ENCODE measurements around the gene PKN1.
A peak's percentile ranks its signal among the peaks of the same experiment; 100 is the strongest.

The PKN1 gene

DNA sequence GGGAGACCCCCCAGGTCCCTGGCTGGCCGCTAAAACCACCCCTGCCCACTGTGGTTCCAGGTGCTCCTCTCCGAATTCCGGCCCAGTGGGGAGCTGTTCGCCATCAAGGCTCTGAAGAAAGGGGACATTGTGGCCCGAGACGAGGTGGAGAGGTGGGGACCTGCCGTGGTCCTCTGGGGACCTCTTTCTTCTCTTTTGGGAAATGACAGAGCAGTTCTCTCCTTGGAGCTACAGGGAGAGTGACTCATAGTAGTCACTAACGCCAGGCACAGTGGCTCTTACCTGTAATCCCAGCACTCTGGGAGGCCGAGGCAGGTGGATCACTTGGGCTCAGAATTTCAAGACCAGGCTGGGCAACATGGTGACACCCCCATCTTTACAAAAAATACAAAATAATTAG is 34.7 kb downstream of the PKN1 start:
- no peak for DNase-seq

DNA sequence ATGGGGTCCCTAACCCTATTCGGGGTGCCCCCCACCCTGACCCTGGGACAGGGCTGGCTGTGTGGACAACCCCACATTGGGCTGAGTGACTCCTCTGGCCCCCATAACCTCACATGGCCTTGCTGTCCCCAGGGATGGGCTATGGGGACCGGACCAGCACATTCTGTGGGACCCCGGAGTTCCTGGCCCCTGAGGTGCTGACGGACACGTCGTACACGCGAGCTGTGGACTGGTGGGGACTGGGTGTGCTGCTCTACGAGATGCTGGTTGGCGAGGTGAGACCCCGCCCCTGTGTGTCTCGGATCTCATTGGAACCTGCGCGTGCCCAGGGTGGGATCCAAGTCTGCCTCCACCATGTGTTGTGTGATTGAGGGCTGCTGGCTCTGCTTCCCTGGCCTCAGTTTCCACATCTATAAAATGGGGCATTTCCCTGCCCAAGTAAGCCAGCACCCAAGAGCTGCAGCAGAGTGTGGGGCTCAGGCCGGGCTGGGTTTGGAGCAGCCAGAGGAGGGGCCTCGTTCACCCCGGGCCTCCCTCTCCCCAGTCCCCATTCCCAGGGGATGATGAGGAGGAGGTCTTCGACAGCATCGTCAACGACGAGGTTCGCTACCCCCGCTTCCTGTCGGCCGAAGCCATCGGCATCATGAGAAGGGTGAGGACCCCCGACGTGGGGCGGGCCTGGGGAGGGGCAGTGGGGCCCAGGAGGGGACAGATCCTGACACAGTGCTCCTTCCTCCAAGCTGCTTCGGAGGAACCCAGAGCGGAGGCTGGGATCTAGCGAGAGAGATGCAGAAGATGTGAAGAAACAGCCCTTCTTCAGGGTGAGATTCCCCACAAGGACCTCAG is 37.1 kb downstream of the PKN1 start:
- DNase-seq = no peak

DNA sequence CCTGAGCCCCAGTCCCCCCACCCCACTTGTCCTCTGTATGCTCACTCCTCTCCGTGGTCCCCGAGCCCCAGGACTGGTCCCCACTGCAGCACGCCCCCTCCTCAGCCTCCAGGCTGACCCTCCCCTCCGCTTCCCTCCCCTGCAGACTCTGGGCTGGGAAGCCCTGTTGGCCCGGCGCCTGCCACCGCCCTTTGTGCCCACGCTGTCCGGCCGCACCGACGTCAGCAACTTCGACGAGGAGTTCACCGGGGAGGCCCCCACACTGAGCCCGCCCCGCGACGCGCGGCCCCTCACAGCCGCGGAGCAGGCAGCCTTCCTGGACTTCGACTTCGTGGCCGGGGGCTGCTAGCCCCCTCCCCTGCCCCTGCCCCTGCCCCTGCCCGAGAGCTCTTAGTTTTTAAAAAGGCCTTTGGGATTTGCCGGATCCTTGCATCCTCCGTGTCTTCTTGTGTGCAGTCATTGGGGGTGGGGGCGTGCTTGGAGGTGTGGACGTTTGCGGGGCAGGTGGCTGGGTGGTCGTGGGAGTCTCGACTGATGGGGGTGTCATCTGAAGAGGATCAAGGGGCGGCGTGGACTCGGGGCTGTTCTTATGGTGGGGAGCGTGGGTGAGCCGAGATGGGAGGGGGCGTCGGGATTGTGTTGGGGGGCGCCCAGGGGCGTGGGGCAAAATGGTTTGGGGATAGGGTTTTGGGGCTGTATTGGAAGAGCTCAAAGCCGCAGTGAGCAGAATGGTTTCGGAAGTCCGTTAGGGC is 38.5 kb downstream of the PKN1 start:
- no peak for DNase-seq

DNA sequence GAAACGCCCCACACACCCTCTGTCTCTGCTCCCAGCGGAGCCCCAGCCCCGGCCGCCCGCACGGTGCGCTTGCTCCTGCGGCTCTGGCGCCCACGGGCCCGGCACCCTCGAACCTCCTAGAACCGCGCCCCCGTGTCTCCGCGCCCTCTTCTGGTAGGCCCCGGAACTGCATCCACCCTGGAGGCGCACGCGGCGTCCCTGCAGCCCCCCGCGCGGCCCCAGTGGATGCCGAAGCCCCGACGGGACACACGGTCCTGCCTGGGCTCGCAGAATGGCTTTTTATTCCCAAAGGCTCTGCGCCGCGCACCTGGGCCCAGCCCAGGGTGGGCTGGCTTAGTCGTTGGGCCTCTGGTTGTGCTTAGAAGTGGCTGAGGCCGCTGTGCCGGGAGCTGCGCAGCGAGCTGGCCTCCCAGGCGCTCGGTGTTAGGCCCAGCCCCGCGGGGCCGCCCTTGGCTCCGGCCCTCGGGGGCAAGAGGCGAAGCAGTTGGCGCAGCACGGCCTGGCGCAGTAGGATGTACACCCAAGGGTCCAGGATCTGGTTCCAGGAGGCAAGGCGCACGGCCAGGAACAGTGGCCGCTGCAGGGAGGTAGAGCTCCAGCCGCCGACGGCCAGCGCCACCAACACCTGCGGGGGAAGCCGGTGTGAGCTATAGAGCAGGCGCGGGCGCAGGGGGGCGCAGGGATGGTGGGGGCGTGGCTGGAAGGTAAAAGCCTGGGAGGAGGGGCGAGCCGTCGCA is 39.3 kb downstream of the PKN1 start:
- DNase-seq = peak; percentile 81

DNA sequence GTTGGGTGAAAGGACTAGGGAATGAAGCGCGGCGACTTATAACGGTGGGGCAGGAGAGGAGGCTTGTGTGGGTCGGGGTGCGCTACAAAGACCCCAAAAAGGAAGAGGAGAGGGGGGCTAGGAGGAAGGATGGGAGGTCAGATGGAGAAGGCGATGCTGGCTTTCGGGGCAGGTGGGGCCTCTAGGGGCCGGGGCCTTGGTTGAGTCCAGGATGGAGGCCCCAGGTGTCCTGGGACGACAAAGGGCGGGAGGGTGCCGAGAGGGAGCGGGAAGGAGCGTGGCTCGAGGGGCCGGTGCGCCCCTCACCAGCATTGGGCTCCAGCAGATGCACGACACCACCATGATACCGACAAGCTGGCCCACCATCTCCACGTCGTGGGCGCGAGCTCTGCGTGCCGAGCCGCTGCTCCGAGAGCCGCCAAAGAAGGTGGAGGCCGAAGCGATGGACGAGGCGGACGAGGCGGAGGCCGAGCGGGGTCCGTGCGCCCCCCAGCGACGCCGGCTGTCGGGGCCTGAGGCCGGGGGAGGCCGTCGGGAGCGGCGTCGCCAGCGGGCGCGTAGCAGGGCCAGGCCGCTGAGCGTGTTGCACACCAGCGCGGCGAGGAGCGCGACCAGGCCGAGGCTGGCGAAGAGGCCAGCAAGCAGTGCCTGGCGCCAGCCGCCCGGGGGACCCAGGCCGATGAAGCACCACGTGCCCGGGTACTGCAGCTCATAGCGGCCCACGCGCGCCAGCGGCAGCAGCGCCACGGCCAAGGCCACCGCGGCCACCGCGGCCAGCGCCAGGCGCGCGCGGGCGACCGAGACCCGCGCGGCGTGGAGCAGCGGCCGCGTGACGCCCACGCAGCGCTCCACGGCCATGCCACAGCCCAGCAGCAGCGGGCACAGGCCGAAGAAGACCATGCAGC is 40.2 kb downstream of the PKN1 start:
- DNase-seq = no peak

DNA sequence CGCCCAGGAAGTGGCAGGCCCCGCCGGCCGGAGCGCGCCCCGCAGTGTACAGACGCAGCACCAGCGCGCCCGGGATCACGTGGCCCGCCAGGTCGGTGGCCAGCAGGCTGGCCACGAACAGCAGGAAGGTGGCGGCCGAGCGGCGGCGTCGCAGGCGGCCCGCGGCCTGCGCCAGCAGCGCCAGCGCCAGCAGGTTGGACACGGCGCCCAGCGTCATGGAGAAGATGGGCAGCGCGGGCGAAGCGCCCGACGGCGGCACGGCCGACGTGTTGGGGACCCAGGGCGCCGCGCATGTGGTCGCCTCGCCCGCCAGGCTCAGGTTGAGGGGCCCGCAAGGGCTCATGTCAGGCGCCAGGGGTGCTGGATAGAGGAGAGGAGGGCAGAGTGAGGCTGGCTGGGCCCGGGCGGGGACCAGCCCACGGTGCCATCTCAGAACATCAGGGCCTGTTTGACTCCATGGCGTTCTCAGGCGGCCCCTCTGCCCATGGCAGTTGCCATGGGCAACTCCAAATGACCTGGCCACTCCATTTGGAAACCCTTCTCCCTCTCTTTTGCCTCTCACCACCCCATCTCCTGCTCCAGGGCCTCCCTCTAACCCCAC is 41.0 kb downstream of the PKN1 start:
- DNase-seq = no peak

DNA sequence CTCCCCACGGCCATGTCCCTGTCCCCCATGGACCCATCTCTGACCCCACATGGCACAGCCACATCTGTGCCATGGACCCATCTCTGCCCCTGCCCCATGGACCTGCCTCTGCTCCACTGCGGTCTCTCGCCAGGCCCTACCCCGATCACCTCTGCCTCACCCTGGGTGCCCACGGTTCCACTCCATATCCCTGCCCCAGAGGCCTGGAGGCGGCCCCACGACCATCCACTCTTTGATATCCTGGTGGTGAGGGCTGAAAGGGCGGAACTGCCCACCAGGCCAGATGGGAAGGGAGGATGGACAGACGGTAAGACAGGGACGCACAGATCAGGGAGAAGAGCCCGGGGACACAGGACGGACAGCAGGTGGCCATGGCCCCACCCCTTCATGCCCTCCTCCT is 41.7 kb downstream of the PKN1 start:
- DNase-seq = no peak

DNA sequence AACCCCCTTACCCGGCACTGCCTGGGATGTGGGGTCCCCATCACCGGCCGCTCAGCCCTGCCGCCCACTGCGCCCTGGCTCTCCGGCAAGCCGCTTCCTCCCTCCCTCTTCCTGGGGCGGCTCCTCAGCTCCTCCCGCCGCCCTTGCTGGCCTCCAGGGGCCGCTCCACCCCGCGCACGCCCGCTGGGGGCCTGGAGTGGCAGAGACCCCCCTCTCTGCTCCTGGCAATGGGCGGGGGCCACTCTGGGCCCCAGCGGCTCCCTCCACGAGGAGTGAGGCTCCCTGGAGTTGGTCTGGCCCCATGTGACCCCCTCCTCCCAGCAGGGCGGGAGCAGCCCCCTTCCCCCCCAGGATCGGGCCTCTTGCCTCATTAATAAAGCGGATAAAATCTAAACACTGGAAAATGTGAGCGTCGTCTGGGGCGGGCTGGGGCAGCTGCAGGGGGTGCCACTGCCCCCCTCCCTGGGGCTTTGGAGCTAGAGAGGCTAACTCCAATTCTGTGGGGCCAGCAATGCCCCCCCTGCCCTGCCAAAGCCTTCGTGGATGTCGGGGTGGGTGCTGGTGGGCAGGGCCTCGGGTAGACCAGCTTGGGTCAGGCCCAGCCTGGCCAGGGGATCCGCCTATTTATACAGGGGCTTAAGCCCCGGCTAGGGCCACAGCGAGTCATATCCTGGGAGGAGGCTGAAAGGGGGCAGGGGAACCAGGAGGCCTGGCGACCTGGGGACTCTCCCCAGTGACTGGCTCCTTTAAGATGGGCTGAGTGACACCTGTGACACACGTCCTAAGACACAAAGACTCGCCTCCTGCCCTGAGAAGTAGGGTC is 42.4 kb downstream of the PKN1 start, which contains the start of gene PTGER1:
PTGER1 (minus strand) TSS at position 104 of the 823 bp plus-strand sequence. CDS start 1,034 bp downstream, outside the sequence.
- DNase-seq = peak; percentile 45

DNA sequence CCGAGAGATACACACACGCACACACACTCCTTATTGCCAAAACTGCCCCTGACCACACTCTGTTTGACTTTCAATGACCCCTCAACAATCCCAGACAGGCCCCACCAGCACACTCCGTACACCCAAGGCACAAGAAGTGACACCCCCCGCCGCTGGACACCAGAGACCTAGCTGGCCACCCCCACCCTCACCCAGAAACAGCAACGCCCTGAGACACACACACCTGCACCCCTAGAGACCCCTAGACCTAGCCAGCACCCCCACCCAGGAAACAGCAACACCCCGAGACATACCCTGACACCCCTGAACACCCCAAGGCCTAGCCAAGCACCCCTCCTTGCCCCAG is 43.2 kb downstream of the PKN1 start:
- DNase-seq = no peak

DNA sequence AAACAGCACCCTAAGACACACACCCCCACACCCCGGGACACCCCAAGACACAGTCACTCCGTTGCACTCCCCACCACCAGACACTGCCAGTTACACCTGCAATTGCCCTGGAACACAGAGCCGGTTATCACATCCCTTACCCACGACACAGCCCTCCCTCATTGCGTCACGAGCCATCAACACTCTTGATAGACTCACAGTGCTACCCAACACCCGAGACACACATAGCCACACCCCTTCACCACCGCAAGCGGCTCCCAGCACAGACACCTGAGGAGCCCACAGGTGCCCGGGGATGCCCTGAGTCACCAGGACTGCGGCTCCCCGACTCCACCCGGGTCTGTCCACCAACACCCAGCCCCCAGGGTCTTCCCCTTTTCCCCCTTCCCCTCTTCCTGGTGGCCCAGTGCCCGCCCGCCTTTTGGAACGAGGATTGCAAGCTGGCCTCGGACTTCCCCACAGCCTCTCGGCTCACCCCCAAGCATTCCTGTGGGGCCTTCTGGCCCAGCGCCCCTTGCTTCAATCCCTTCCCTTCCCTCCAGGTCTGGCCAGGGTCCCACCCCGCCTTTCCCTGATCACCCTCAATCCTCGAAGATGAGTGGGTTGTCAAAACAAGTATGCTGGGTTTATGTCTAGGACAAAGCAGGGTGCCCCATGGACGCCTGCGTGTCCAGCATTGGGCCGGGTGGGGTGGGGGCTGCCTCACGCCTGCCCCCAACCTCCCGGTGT is 43.7 kb downstream of the PKN1 start:
- no peak for DNase-seq

DNA sequence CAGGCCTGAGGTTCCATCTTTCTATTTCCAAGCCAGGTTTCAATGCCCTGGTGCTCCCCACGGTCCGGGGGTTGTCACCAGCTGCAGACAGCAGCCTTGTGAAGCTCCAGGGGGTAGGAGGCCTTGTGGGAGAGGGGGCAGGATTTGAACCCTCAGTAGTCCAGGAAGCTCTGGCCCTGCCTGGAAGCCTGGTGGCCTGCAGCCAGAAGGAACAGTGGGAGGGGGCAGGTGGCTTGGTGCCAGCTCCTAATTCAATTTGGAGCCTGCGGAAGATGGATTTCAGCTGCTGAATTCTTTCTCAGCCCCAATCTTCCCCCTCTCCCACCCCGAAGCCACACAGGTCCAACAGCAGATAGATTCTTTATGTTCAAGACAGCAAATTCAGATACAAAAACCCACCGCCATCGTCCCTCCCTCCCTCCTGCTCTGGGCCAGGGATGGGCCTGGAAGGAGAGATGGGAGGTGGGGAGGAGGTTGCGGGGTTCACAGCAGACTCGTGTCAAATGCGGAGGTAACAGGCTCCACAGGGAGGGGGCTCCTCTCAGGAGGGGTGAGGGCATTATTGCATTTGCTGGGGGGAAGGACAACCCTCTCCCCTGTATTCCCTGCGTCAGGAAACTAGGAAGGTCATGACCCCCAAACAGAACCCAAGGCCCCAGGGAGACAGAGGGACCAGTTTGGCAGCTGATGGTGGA is 44.5 kb downstream of the PKN1 start:
- DNase-seq = no peak

DNA sequence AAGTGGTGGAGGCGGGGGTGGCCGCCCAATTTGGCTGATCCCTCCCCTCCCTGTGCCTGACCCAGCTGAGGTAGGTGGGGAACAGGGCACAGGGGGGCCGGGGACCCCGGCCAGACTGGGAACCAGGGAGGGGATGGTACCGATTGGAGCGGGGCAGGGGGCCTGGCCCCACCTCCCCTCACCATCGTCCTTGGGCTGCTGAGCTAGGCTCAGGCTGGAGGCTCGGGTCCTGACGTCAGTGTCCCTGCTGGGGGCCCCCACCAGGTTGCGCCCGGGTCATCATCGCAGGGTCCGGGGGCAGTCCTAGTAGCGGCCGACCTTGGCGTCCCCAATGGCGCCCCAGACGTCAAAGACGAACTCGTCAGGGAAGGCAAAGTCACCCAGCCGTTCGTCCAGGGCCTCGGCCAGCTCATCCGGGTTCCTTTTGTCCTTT is 45.0 kb downstream of the PKN1 start:
- DNase-seq = no peak

DNA sequence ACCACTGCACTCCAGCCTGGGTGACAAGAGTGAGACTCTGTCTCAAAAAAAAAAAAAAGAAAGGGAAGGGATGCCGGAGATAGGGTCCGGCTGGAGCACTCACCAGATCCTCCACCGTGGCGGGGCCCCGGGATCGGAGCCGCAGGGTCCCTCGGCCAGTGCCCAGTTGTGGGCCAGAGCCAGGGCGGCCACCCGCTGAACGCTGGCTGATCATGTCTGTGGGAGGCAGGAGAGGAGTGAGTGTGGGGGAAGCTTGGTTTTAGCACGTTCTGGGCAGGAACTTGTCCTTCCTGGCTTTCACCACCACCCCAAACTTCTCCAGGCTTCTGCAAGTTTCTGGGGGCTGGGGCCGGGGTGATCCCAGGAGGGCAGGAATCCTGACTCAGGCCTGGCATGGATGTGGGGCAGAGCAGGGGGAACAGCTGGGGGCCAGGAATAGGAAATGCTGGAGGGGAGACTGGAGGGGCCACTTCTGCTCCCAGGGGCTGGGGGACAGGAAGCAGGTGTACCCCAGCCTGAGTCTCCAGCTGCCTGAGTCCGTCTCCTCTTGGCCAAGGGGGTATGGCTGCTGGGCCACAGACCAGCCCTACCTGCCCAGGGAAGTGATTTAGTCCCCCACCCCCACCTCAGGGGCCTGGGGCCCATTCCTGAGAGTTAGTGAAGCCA is 46.3 kb downstream of the PKN1 start:
- DNase-seq = no peak

DNA sequence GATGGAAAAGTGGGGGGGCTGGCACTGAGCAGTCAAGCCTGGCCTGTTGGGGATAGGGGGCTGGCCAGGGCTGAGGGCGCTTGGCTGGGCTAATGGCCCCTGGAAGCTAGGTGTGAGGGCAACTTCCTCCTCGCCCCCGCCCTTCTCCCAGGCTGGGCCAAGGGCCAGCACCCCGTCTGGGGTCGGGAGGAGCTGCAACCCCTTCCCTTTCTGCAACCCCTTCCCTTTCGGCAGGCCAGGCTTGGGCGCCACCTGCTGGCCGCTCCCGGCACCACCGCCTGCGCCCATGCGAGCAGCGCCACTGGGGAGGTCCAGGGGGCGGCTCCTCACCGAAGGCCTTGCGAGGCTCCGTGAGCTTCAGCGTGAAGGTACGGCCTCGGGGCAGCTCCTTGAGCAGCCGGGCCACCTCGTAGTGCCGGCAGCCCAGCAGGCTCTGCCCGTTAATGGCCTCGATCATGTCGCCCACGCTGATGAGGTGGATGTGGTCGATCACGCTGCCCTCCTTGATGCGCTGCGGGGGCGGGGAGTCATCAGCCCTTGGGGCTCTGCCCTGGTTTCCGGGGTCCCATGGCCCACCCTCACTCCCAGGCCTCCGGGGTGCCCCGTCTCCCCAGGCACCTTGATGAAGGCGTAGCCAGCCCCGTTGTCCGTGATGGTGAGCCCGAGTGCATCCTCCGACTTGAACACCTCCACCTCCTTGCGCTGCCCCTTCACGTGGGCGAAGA is 47.0 kb downstream of the PKN1 start:
- peak; percentile 73 for DNase-seq

DNA sequence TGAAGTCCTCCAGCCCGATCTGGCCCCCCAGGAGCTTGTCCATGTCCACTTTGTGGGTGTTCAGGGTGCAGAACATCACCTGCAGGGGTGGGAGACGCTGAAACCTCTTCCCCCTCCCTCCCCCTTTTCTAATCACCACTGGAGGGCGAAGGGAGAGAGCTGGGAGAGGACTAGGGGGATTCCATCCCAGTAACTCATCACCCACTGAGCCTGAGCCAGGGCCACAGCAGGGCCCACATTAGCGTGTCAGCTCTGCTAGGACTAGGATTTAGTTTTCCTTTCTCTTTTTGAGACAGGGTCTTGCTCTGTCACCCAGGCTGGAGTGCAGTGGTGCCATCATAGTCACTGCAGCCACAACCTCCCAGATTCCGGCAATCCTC is 47.6 kb downstream of the PKN1 start:
- DNase-seq = no peak

DNA sequence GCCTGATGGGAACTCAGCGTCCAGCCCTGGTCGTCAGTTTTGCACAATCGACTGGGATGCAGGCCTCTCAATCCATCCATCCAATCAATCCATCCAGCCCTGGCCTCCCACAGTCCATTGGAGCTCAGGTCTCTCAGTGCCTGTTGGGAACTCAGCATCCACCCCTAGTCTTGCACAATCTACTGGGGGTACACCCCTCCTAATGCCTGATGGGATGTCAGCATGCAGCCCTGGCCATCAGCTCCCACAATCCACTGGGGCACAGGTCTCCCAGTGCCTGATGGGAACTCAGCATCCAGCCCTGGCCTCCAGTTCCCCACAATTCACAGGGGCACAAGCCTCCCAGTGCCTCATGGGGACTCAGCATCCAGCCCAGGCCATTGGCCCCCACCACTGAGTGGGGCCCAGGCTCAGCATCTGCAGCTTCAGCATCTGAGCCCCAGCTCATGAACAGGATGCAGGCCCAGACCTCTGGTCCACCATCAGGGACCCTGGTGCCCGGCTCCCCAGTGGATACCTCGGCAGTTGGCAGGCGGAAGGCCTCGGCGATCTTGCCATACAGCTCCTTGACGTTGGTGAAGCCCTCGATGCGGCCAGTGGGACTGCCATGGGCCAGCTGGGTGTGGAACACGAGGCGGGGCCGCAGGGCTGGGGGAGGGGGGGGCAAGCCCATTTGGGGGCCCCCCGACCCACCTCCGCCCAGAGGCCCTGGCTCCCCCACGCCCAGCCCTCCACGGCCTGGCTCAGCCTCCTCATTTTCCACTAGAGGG is 49.3 kb downstream of the PKN1 start:
- no peak for DNase-seq

DNA sequence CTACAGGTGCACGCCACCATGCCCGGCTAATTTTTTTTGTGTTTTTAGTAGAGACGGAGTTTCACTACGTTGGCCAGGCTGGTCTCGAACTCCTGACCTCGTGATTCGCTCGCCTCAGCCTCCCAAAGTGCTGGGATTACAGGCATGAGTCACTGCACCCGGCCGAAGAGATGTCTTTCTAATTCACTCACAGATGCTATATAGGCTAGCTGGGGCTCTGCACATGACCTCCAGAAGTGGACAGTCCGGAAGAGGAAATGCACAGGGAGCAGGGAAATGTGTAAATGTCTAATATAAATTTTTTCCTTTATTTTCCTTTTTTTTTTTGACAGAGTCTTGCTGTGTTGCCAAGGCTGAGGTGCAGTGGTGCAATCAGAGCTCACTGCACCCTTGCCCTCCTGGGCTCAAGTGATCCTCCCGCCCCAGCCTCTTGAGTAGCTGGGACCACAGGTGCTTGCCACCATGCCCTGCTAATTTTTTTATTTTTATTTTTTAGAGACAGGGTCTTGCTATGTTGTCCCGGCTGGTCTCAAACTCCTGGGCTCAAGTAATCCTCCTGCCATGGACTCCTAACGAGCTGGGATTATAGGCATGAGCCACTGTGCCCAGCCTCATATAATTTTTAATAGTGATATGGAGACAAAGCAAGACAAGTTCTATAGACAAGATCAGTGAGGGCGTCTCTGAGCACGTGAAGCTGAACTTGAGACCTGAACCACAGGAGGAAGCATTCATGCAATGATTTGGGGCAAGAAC is 54.4 kb downstream of the PKN1 start:
- DNase-seq = no peak

Measured in activated CD4-positive, alpha-beta T cell treated with anti-CD3 and anti-CD28 coated beads, Interleukin-10, Interleukin-2, amounts not matched to agents 100 ng/mL and 50 ng/mL, durations not matched to agents 16 hours and 8 hours (primary cell).